SKM-1 (cell line): Measurements from ENCODE around the gene VAT1L.

ENCODE experiments used
- DNase-seq: peaks from one replicate; lab custom pipeline; 2025; ENCODE audit not compliant: unreplicated experiment; lab: John Stamatoyannopoulos, UW

VAT1L gene

DNA sequence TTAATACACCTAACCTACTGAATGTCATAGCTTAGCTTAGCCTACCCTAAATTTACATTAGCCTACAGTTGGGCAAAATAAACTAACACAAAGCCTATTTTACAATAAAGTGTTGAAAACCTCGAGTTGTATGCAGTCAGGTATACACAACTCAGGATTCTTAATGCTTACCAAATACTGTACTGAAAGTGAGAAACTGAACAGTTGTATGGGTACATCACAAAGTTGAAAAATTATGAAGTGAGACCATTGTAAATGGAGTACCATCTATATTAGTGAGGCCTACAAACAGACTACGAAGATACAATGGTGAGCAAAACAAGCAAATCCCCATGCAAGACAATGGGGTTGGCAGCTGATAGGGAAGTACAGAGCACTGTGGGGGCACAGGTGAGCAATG lies 79.7 kb downstream of the VAT1L start:
- no peak for DNase-seq

DNA sequence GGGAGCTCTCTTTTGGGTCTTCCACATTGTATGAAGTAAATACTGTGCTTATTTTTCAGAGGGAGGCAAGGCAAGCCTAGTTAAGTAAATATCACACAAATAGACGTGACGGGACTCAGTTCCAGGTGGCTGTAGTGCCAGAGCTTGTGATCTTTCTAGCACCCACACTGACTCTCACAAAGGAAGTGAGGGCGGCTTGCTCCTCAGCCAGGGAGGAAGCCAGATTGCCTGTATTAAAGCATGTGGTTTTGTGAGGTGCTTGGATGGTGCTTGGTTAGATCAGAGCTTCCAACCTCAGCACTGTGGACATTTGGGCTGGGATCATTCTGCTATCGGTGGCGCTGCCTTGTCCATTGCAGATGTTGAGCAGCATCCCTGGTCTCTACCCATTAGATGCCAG lies 80.1 kb downstream of the VAT1L start:
- no peak for DNase-seq

DNA sequence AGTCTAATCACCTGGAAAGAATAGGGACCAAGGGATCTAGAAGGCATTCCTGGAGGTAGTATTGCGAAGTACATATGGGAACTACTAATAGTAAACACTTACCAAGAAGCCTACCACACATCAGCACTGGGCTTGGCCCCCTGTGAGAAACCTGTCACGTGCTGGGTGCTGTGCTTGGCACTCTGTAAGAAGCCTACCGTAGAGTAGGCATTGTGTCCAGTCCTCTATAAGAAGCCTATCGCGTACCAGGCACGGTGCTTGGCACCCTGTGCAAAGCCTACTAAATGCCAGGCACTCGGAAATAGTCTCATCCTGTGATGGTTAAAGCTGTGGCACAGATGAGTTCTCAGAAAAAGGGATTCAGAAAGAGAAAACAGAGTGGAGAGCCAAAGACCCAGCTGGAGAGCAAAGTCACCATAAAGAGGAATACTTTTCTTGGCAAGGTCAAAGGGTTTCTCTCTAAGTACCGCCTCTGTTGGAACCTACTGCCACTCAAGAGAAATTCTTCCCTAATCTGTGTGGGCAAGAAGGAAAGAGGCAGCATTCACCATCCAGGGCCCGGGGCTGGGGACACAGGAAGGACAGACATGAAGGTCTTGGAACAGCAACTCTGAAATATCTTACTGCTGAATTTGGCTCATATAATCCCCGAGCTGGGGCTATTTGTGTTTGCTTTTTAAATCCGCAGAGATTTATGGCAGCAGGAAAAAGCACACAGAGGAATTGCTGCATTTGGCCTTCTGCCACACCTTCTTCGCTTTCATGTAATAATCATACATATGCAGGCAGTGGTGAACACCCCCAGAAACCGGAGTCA lies 81.8 kb downstream of the VAT1L start:
- no peak for DNase-seq

DNA sequence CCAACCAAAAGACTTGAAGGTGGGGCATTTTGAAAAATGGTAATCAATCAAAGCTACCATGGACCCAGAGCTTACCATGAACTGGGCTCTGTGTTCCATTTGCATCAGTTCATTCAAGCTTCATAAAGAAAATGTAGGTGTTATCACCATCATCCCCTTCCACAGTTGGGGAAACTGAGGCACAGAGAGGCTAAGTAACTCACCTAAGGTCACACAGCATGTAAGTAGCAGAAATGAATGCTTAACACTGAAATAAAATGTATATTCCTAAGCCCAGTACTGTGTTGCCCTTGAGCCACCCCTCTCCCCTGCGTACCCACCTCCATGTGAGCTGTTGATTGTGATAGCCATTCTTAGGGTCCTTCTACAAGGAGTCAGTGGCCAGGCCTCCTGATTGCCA lies 83.6 kb downstream of the VAT1L start:
- no peak for DNase-seq

DNA sequence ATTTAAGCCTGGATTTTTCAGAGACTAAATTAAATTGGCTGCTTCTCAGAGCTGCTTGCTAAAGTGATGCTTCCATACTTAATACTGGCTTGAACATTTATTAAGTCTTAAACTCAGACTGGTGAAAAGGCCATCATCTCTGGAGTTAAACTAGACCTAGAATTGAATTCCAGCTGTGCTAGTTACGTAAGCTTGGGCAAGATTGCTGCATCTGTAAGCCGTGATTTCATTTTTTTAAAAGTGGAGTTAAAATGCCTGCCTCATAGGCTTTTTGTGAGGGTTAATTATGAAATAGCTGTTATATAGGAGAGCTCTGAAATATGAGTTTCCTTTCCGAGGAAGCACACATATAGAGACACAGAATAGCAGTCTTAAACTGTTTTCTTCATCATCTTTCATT lies 84.7 kb downstream of the VAT1L start:
- no peak for DNase-seq

DNA sequence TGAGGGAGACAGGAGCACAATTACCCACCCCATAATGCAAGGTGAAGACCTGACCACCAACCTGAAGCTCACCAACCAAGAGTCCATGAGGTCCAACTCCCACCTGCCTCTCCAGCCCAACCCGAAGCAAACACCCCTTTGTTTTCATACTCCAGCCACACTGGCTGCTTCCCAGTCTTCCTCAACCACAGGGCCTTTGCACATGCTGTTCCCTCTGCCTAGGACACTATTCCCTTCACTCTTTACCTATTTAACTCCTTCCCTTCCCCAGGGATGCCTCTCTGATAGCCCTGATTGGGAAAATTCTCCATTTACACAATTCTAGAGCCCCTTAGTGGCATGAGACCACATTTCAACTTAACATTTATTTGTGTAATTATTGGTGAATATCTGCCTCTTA lies 86.0 kb downstream of the VAT1L start:
- DNase-seq: no peak

DNA sequence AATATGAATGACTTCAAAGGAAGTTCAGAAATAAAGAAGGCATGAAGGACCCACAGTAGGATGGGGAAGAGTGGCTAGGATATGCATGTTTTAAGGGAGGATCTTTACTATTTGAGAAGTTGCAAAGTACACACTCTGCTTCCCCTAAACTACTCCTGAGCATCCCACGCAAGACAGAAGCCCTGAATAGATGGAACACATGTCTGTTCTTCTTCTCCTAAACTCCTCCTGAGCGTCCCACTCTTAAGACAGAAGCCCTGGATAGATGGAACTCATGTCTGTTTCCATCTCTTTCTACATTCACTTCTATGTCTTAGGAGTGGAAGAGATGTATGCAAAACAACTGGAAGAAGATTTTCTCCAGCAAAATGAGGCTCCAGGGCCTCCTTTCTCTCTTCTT lies 88.4 kb downstream of the VAT1L start:
- no peak for DNase-seq

DNA sequence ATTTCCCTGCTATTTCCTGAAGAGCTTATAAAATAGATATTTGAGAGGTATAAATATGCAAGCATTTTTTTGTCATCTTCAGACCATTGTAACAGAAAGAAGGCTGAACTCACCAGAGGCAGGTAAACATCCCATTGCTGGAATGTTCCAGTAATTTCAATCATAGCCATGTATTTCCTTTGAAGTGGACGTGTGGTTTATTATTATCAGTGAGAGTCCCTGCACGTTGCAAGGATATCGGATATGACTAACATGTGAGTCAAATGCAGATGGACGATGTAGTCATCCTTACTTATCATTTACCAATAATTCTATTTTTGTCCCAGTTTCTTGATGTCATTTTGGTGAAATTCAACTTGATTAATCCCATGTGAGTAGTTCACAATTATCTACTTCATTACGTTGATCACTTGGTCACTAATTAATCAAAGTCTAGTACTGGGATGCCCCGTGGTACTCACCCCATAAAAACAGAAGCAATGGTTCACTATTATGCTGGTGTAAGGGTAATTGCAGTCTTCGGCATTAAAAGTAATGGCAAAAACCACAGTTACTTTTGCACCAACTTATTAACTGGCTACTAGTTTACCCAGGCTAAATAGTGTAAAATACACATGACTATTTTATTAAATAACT lies 89.5 kb downstream of the VAT1L start:
- DNase-seq: no peak

DNA sequence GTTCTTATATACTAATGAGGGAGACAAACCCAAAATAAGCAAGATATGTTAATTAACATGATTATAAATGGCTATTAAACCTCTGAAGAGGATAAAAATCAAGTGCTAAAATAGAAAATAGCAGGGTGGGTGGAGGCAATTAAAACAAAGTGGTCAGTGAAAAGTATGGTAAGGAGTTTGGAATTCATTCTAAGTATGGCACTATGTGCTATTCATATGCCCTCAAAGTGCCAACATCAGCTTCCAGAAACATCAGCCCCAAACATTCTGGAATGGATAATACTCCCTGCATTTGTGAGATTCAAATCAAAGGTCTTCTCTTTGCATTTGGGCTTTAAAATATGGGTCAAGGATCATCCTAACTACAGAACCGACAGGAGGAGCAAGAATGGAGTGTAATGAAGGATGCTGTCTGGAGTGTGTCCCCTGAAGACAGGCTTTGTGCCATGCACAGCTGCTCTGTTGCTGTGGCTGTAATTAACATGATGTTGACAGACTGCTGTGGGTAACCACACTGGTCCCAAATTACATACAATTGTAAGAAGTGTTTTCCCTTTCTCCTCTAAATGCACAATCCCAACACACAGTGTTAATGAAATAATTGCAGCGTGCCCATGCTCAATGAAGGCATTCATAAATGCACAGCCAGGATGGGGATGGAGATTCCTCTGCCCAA lies 93.1 kb downstream of the VAT1L start:
- DNase-seq: no peak

DNA sequence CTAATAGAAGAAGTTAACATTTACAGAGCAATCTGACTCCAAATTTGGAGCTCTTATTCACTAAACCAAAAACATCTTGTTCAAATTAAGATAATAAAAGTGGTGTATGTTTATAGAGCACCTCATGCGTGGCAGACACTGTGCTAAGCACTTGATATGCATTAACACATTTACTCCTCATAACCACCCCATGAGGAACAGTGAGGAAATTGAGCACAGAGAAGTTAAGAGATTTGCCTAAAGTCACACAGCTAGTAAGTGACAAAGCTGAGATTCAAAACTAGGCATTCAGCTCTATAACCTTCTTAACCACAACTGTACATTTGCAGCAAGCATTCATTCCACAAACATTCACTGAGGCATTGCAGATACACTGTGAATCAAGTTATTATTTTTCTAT lies 94.0 kb downstream of the VAT1L start:
- no peak for DNase-seq

DNA sequence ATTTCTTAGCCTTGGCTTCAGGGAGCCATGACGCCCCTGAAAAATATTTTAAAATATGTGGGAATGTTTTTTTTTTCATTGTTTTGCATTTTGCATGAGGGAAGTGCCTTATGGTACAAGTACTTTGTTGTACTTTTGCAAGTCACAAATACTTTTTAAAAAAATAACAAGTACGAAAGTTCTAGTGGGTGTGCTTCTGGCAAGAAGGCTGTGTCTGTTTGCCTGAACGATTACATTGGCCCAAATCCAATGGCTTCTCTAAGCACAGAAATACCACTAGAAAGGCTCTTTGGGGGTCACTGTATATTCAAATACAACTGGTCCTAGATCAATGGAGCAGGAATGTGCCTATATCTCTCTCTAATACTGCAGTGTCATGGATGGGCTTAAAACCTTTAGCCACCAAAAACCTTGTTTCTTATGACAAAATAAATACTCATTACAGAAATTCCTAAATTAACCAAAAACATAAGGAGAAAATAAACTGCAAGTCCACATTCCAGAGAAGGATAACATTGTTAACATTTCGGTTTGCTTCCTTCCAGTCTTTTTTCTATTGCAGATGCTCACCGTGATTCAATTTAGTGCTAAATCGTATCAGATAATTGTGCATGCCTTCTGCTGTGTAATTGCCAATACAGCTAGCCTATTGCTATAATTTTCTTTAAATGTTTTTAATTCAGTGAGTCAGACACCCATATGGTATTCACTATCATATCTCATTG lies 97.4 kb downstream of the VAT1L start:
- no peak for DNase-seq

DNA sequence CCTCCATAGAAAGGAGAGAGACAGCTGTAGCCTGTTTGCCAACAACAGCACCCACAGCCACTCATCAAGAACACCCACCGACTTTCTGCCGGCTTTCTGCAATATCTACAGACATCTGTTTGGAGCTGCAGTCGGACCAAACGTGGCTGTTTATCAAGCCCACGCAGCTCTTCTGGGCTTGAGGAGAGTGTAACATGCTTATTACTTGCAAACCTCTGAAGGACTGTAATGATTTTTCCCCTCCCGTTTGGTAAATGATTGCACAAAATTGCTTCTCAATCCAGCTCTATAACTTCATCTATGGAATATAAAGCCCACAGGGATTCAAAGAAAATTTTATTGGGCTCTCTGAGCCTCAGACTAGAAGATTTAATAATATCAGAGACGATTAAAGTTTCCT lies 100.5 kb downstream of the VAT1L start:
- no peak for DNase-seq

DNA sequence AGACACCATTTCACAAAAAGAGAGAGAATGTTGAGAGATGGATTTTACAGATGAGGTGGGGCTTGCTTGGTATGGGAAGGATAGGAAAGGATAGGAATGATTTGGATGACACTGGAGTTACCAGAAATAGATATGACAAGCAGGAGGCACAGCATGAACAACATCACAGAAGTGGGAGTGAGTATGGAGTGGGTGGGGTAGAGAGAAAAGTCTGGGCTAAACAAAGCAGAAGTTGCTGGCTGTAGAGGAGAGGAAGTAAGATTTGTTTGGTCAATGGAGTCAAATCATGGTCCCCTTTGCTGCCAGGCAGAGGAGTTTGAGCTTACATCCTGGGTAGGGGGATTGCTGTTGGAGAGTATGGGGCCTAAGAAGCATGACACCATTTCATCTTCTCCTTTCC lies 101.7 kb downstream of the VAT1L start:
- DNase-seq: peak; percentile 4

DNA sequence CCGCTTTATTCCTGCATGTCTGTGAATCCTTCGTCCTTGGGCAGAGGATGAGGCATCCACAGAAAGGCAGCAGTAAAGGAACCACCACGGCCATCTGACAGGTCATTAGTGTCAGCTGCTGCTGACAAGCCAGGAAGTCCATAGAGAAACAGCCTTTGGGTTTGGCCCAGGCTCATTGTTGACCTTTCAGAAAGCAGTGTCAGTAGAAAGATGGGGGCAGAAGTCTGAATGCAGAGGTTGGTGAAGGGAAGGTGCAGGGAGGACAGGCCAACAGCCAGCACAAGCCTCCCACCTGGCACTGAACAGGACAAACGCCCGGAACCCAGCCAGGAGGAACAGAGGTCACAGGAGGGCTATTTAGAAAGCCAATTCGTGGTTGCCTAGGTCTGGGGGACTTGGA lies 105.8 kb downstream of the VAT1L start:
- DNase-seq: no peak

DNA sequence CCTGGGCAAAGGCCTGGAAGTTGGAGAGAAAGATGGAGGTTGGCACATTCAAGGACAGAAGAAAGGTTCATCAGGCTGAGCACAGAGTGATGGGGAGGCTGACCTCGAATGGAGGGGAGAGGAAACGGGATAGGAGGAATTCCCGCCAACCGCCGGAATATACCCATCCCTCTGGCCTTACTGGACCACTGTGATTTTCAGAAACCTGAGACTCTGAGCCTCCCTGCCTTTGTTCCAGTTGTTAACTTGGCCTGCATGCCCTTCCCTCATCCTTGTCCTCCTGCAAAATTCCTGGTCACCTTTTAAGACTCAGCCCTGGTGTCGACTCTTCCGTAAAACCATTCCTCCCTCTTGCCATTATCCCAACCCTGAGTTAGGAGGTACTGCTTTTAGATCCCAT lies 107.6 kb downstream of the VAT1L start:
- DNase-seq: no peak

DNA sequence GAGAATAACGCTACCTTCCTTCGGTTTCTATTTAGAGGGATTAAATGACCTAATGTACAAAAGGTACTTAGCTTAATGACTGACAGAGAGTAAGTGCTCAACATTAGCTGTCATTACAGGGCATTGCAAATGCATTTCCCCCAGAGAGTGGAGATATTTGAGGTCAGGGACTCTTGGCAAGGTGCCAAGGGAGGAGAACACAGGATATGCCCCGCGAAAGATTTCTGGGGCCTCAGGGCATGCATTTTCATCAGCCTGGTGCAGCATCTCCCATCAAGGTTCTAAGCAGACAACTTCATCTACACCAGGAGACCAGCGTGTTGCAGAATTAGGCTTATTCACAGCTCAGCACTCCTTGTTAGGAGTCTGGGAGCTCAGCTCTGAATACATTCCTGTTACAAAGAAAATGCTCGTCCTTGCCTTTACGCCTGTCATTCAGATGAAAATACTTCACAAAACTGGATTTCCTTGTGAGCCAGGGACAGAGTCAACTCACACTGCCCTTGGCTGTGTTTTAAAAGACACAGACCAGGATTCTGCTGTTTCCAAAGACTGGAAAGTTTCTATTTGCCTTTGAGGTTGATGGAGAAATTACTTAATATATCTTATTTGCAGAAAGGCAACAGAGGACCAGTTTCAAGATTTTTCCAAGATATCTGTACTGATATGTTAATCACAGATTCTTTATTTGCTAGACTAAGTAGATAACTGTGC lies 108.2 kb downstream of the VAT1L start:
- no peak for DNase-seq

DNA sequence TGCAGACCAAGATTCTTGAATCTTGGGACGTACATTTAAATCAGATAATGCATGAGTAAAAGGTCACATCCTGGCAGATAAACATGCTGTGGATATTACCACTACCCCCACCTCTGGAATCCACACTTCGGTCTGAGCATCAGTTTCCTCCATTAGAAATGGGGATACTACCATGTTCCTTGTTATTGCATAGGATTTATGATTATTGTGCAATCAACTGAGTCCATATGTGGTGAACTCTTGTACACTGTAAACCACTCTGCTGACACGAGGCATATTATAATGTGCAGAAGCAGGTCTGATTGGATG lies 108.7 kb downstream of the VAT1L start:
- no peak for DNase-seq

DNA sequence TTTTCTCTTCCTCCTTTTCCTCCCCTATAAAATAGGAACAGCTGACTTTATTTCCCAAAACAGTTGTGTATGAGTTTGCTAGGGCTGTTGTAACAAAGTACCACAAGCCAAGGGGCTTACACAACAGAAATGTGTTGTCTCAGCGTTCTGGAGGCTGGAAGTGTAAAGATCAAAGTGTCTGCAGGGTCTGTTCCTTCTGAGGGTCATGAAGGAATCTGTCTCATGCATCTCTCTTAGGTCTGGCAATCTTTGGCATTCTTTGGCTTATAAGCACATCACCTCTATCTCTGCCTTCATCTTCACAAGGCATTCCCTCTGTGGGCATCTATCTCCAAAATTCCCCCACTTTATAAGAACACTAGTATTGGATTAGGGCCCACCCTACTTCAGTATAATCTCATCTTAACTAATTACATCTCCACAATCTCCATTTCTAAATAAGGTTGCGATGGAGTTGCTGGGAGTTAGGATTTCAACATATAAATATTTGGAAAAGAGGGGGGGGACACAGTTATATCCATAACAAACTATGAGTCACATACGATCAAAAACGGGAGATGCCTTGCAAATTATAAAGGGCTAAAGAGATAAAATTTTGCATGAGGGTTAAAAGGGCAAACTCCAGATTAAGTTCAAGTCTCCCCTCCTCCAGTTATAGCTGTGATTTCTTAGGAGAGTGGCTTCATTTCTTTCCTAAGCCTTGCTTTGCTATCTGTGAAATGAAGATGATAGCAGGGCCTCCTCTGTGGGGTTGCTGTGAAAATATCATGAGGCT lies 109.7 kb downstream of the VAT1L start:
- no peak for DNase-seq

DNA sequence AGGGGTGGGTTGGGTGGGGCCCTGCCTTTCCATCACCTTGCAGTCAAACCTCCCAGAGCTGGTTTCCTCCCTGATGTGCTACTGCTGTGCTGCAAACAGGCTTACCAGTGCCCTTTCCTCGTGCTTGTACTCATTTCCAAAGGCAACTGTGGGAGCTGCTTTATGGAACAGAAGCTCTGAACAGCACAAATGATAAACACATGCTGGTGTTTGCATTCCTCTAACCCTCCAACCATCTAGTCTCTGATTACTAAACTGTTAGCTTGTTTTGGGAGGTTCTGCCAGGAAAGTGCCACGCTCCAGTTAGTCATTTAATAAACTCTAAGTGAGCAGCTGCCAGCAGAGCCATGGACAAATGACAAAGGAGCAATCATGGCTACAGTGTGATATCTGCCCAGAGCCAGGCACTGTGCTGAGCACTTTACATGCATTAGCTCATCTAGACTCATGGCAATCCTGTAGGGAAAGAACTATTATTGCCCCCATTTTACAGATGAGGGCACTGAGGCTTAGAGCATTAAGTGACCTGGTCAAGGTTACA lies 110.4 kb downstream of the VAT1L start:
- DNase-seq: no peak

DNA sequence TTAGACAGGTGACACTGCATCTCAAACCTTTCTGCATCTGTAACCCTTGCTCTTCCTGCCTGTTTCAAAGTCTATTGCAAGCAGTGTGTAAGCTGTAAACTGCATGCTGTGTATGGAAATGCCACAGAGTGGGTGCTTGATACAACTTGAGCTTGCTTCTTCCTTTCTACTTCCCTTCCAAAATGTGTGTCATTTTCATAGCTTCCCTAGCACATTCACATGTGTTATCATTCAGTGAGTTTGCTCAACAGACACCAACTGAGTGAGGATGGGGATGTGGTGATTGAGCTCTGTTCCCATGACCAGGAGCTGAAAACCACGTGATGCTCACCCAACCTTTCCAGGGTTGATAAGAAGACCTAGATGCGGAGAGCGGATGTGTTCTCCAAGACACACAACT lies 111.1 kb downstream of the VAT1L start:
- DNase-seq: no peak
